ENCODE data around the gene CDC27. TPM values are rescaled to one million over a fixed set of nuclear protein-coding genes. Genes with fewer than 3 reads are reported as not detected.

CDC27 gene
- total and polyA plus RNA-seq, 2 donors (not counting 1 experiment from before 2014, with no cell fraction given), result 20.5 to 90.7 TPM

DNA sequence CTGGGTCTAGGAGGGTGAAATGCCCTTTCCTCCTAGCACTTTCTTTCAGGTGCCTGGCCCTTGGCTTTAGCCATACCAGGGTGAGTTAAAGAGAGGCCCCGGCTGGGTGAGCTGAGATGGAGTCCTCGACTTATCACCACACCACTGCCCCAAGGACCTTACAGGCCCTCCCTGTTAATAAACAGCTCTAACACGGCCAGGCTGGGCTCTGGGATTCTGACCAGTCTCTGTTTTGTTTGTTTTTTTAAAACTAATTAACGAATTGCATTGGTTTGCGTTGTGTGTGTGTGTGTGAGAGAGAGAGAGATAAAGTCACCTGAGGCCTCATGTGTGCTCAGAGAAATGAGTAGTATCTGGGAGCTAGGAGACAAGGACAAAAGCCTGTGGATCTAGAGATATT, 34.4 kb upstream of the CDC27 start:
- H2AFZ ChIP-seq (ENCODE audit: insufficient read depth, low read depth, low read length, poor library complexity, severe bottlenecking), result no peak overlapping the region
- no peaks in the 10 kb centered on the region for H3K9me3 Mint-ChIP-seq (ENCODE audit: insufficient read depth)
- H3K27me3 Mint-ChIP-seq, result no peaks in the 10 kb centered on the region
- no peaks in the 10 kb centered on the region for H3K27me3 ChIP-seq (replicated peaks in 1 of 4; ENCODE audit: control extremely low read depth in 1 of 4, control insufficient read depth in 3 of 4, insufficient read depth in 4 of 4, low read length in 3 of 4)
- peaks cover 0 to 14% (median 0%) of the 10 kb centered on the region in 3 donors for H3K9me3 ChIP-seq (ENCODE audit: control extremely low read depth in 1 of 3, control insufficient read depth in 2 of 3, insufficient read depth in 1 of 3, low read length in 2 of 3)
- no peak for ATAC-seq (ENCODE audit: low read depth)
- no peaks in the 10 kb centered on the region for H4K20me1 ChIP-seq (ENCODE audit: control insufficient read depth, insufficient read depth, low read length, poor library complexity, severe bottlenecking)
- WGBS (ENCODE audit: insufficient coverage), result 100% methylated on average over 2 of the region's 5 CpGs
- no peaks in the 10 kb centered on the region for H3K36me3 ChIP-seq (replicated peaks in 1 of 2; ENCODE audit: control extremely low read depth in 1 of 2, control insufficient read depth in 1 of 2, extremely low read depth in 1 of 2, insufficient read depth in 2 of 2, low read length in 1 of 2)
- H3K4me3 Mint-ChIP-seq, result no peak overlapping the region
- no peak overlapping the region for H3K27ac Mint-ChIP-seq
- H3K4me1 ChIP-seq (ENCODE audit: control insufficient read depth in 2 of 2, insufficient read depth in 2 of 2, low read length in 2 of 2), result peaks cover 34 to 35% of the 10 kb centered on the region in 2 donors
- H3K9ac ChIP-seq (ENCODE audit: low read length), result no peak overlapping the region
- intact Hi-C loops (cut with micrococcal nuclease), result loop anchor here (5.0 kb wide), 1 partner anchor 36 kb away; the partner anchor contains the start of gene CDC27
- H3K4me1 Mint-ChIP-seq, result peaks cover 31% of the 10 kb centered on the region
- H3K4me3 ChIP-seq (ENCODE audit: control extremely low read depth in 1 of 5, extremely low read depth in 1 of 5, insufficient read depth in 1 of 5, low read depth in 2 of 5, low read length in 4 of 5), result no peak overlapping the region
- no peak overlapping the region for H3K4me2 ChIP-seq (replicated peaks; ENCODE audit: low read depth, low read length, poor library complexity, severe bottlenecking)
- CTCF ChIA-PET, result no interaction called here
- H3K79me2 ChIP-seq (ENCODE audit: control insufficient read depth, insufficient read depth, low read length), result no peaks in the 10 kb centered on the region
- H3K27ac ChIP-seq (ENCODE audit: low read length in 2 of 2), result no peak overlapping the region
- POLR2A ChIA-PET, result no interaction called here
- TF ChIP-seq CTCF (IDR thresholded peaks at IDR 0.05) (no peak), EZH2 (IDR thresholded peaks at IDR 0.05; ENCODE audit: borderline replicate concordance, insufficient read depth, low read depth, low read length, poor library complexity, severe bottlenecking) (no peak)
- DNase-seq, result no peak

- 91% methylated on average over 1 of the region's 3 CpGs for WGBS (ENCODE audit: insufficient coverage)
- no peaks in the 10 kb centered on the region for H3K36me3 ChIP-seq (replicated peaks in 1 of 2; ENCODE audit: control extremely low read depth in 1 of 2, control insufficient read depth in 1 of 2, extremely low read depth in 1 of 2, insufficient read depth in 2 of 2, low read length in 1 of 2)
- ATAC-seq (ENCODE audit: low read depth) (no peak), DNase-seq (no peak)
- H3K4me3 ChIP-seq (ENCODE audit: control extremely low read depth in 1 of 5, extremely low read depth in 1 of 5, insufficient read depth in 1 of 5, low read depth in 2 of 5, low read length in 4 of 5), result no peak overlapping the region
- H4K20me1 ChIP-seq (ENCODE audit: control insufficient read depth, insufficient read depth, low read length, poor library complexity, severe bottlenecking), result no peaks in the 10 kb centered on the region
- POLR2A ChIA-PET, result no interaction called here
- H3K4me3 Mint-ChIP-seq, result no peak overlapping the region
- H3K9me3 ChIP-seq (ENCODE audit: control extremely low read depth in 1 of 3, control insufficient read depth in 2 of 3, insufficient read depth in 1 of 3, low read length in 2 of 3), result peaks cover 0 to 14% (median 0%) of the 10 kb centered on the region in 3 donors
- H3K27me3 Mint-ChIP-seq, result no peaks in the 10 kb centered on the region
- H3K27me3 ChIP-seq (replicated peaks in 1 of 4; ENCODE audit: control extremely low read depth in 1 of 4, control insufficient read depth in 3 of 4, insufficient read depth in 4 of 4, low read length in 3 of 4), result no peaks in the 10 kb centered on the region
- no peak overlapping the region for H3K27ac ChIP-seq (ENCODE audit: low read length in 2 of 2)
- H3K79me2 ChIP-seq (ENCODE audit: control insufficient read depth, insufficient read depth, low read length), result no peaks in the 10 kb centered on the region
- no peak overlapping the region for H3K27ac Mint-ChIP-seq
- no peak overlapping the region for H2AFZ ChIP-seq (ENCODE audit: insufficient read depth, low read depth, low read length, poor library complexity, severe bottlenecking)
- TF ChIP-seq EZH2 (IDR thresholded peaks at IDR 0.05; ENCODE audit: borderline replicate concordance, insufficient read depth, low read depth, low read length, poor library complexity, severe bottlenecking) (no peak), CTCF (IDR thresholded peaks at IDR 0.05) (no peak)
- no peaks in the 10 kb centered on the region for H3K9me3 Mint-ChIP-seq (ENCODE audit: insufficient read depth)
- H3K4me1 ChIP-seq (ENCODE audit: control insufficient read depth in 2 of 2, insufficient read depth in 2 of 2, low read length in 2 of 2), result peaks cover 37 to 39% of the 10 kb centered on the region in 2 donors
- H3K4me2 ChIP-seq (replicated peaks; ENCODE audit: low read depth, low read length, poor library complexity, severe bottlenecking), result no peak overlapping the region
- peaks cover 35% of the 10 kb centered on the region for H3K4me1 Mint-ChIP-seq
- no peak overlapping the region for H3K9ac ChIP-seq (ENCODE audit: low read length)
- CTCF ChIA-PET, result no interaction called here
- intact Hi-C loops (cut with micrococcal nuclease), result loop anchor here (5.0 kb wide), 1 partner anchor 36 kb away; the partner anchor contains the start of gene CDC27
Measured at GRCh38 chr17:47223007-47223406, 33.9 kb upstream of the CDC27 start.

All from B cell (primary cell).